IMR-90 (cell line): ENCODE measurements around the gene TEAD4.

ENCODE experiments used
- BHLHE40 ChIP-seq: fragments of 150-350 bp; IDR thresholded peaks from 2 replicates; pipeline ENCODE4 v1.6.1; 2016; ENCODE audit warnings: mild to moderate bottlenecking, low read depth, low read length
- CEBPB ChIP-seq: IDR thresholded peaks from 2 replicates; pipeline ENCODE4 v1.6.1; 2012; ENCODE audit warnings: low read depth, low read length, improper control_type of control experiment
- CHD1 ChIP-seq: IDR thresholded peaks from 2 replicates; pipeline ENCODE4 v1.6.1; 2012; ENCODE audit warnings: low read depth, low read length, improper control_type of control experiment
- FOS ChIP-seq: fragments of 150-350 bp; IDR thresholded peaks from 2 replicates; pipeline ENCODE4 v1.6.1; 2016; ENCODE audit warnings: low read depth, low read length
- MAFK ChIP-seq: IDR thresholded peaks from 2 replicates; pipeline ENCODE4 v1.6.1; 2012; ENCODE audit warnings: low read depth, low read length, improper control_type of control experiment
- MAZ ChIP-seq: IDR thresholded peaks from 2 replicates; pipeline ENCODE4 v1.6.1; 2012; ENCODE audit warnings: low read depth, mild to moderate bottlenecking, low read length, improper control_type of control experiment, moderate library complexity, borderline replicate concordance
- POLR2A ChIP-seq: IDR thresholded peaks from 2 replicates; pipeline ENCODE4 v1.6.1; 2012; ENCODE audit warnings: mild to moderate bottlenecking, low read depth, low read length
- RFX5 ChIP-seq: IDR thresholded peaks from 2 replicates; pipeline ENCODE4 v1.8.0; 2012; ENCODE audit warnings: low read depth, mild to moderate bottlenecking, low read length, moderate library complexity
- SMC3 ChIP-seq: fragments of 150-350 bp; IDR thresholded peaks from 2 replicates; pipeline ENCODE4 v1.6.1; 2016; ENCODE audit warnings: low read depth, mild to moderate bottlenecking, antibody characterized with exemption, low read length, moderate library complexity
- TF ChIP-seq, protein P1 (sequence below): conservative IDR thresholded peaks from 2 replicates; pipeline ENCODE4 v1.5.1; 2012; ENCODE audit warnings: mild to moderate bottlenecking, low read depth, low read length, improper control_type of control experiment
- TF ChIP-seq, protein P2 (sequence below): fragments of 150-350 bp; IDR thresholded peaks from 2 replicates; pipeline ENCODE4 v1.6.1; 2017; ENCODE audit warnings: mild to moderate bottlenecking, antibody characterized with exemption, low read length, low read depth

DNA sequence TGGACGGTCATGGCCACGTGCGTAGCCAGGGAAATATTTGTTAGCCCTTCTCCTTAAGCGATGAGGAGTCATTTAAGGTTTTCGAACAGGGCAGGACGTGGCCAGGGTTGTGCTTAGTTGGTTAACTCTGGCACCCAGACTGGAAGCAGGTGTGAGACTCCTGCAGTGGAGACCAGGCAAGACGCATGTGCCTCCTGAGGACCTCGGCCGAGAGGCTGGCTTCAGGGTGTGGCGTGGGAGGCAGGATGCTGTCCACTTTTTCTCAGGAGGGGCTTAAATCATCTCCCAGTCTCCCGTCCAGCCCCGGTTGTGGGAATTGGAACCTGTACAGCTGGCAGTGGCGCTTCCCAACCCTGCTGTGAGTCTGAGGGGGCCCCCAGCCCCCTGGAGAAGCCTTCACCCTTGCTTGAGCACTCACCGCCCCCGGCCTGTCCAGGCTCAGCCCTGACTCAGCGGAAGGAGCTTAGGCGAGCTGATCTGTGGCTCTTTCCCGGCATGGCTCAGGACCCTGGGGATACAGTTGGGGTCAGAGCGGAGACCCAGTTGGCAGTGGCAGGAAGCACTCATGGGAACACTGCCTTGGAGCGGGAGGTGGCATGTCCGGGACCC, 71.7 kb downstream of the TEAD4 start:
- TF ChIP-seq, protein P1, sequence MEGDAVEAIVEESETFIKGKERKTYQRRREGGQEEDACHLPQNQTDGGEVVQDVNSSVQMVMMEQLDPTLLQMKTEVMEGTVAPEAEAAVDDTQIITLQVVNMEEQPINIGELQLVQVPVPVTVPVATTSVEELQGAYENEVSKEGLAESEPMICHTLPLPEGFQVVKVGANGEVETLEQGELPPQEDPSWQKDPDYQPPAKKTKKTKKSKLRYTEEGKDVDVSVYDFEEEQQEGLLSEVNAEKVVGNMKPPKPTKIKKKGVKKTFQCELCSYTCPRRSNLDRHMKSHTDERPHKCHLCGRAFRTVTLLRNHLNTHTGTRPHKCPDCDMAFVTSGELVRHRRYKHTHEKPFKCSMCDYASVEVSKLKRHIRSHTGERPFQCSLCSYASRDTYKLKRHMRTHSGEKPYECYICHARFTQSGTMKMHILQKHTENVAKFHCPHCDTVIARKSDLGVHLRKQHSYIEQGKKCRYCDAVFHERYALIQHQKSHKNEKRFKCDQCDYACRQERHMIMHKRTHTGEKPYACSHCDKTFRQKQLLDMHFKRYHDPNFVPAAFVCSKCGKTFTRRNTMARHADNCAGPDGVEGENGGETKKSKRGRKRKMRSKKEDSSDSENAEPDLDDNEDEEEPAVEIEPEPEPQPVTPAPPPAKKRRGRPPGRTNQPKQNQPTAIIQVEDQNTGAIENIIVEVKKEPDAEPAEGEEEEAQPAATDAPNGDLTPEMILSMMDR, result no peak
- TF ChIP-seq CHD1 (no peak), POLR2A (no peak), FOS (no peak), CEBPB (no peak), BHLHE40 (no peak), MAZ (no peak), MAFK (no peak), RFX5 (no peak), SMC3 (no peak)
- TF ChIP-seq, protein P2, sequence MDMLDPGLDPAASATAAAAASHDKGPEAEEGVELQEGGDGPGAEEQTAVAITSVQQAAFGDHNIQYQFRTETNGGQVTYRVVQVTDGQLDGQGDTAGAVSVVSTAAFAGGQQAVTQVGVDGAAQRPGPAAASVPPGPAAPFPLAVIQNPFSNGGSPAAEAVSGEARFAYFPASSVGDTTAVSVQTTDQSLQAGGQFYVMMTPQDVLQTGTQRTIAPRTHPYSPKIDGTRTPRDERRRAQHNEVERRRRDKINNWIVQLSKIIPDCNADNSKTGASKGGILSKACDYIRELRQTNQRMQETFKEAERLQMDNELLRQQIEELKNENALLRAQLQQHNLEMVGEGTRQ, result no peak
